Hematopoietic multipotent progenitor cell treated with erythropoietin and hydrocortisone succinate and interleukin-3 and kit ligand, for 15 days (in vitro differentiated cells): Measurements from ENCODE around the gene SDC1.

Experiments used
- DNase-seq: peaks from one replicate; pipeline ENCODE4 v3.0.0-alpha.2; 2015; ENCODE audit warnings: low spot score

The SDC1 gene

DNA sequence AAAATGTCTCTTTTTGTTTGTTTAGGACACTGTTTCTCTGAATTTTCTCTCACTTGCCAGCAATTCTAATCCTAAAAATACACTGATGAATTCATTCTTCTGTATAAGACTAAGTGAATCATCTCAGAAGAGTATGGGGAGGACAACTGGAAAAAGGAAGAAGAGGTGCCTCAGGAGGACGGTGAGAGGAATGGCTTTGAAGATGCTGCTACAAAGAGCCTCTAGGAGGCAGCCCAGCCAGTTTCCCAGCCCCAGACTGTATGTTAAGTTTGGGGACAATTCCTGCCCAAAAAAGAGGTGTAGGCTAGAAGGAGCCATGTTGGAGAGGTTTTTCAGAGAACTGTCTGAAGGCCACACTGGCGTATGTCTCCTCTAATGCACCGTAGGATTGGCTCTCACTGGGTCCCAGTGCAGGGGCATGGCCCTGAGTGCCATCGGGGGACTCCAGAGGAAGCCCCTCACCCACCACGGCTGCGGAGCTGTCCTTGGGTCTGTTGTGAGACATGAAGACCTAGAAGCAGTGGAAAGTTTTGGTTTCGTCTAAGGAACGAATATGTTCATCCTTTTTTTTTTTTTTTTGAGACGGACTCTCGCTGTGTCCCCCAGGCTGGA lies 3.1 kb upstream of the SDC1 start:
- no peak for DNase-seq

- no peak for DNase-seq
Measured at GRCh38 chr2:20226152-20226545, 1.2 kb upstream of the SDC1 start.

DNA sequence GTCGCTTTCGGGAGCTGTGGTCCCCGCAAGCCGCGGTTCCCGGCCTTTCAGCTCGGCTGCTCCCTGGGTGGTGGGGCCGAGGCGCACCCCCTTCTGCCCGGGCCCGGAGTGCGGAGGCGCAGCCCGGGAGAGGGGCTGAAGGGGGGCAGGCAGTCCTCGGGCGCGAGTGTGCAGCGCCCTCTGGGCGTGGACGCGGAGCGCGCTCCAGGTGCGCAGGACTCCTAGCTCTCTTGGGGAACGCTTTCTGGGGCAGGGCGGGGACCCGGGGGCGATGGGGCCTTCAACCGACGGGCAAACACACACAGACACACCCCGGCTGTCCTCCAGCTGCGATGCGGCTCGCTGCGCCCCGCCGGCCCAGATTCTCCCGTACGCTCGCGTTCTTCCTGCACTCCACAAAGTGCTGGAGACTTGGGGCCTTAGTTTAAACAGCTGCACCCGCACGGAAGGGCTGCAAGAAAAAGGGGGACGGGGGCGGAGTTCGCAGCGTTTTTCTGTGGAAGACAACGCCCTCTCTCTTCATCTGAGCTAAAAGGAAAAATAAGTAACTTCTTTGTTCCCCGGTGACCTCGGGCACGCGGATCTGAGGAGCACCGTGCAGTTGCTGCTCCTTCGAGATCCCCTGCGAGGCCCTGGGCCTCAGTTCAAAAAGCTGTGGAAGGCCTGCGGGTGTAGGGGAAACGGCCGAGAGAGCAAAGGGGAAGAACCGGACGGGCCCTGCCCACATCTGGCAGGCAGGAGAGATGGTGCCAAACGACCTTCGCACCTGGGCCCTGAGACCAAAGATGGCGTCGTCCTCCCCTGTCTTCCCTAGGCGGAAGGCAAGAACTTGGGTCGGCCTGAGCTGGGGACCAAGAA lies 593 bp upstream of the SDC1 start:
- no peak for DNase-seq

- no peak for DNase-seq
Measured at GRCh38 chr2:20224164-20224715, 690 bp downstream of the SDC1 start.

- DNase-seq: no peak
Measured at GRCh38 chr2:20223407-20224163, 1.3 kb downstream of the SDC1 start.

GRCh38 chr2:20222769-20223406 lies 2.0 kb downstream of the SDC1 start:
- DNase-seq: no peak

DNA sequence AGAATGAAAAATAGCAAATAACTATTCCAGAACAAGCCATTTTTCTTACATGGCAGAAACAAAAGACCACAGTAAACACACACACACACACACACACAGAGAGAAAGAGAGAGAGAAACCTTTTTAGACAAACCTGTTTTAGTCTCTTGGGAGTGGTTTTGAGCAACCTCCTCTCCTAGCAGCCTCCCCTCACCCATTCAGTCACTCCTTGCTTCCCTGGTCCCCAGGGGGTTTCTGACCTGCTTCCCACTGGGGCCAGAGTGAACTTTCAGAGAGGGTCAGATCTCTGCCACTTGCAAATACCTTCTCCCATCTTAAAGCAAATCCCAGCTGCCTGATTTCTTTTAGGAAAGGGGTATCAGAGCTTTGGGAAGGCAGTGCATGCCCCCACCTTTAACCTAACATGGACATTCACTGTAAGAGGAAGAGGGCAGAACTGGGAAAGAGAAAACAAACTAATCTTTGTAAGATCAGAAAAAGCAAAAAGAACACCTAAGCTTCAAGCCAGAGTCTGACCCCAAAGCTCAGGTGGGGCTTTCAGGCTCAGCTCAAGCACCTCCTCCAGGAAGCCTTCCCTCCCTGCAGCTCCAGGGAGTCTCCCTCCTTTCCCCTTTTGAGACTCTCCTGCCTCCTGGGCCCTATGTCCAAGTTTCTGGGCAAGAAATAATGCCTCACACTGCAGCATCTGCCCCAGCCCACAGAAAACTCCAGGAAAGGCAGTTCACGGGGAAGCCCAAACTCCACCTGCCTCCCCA lies 2.7 kb downstream of the SDC1 start:
- no peak for DNase-seq

DNA sequence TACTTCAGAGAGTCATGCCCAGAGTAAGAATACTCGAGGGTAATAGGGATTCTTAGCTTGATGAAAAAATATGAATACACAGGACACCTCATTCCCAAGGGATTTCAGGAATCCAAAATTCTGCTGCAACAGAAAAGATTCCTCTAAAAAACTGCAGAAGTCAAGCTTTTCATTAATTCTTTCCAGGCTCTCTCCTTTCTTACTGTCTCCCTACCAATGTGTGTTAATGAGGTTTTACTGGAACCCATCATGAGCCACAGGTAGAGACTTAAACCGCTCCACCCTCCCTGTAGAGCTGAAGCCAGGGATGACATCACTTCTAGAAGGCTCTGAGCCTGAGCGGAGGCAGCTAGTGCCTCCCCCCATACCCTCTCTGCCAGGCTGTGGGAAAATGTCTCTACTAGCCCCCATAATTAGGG lies 3.4 kb downstream of the SDC1 start:
- no peak for DNase-seq

DNA sequence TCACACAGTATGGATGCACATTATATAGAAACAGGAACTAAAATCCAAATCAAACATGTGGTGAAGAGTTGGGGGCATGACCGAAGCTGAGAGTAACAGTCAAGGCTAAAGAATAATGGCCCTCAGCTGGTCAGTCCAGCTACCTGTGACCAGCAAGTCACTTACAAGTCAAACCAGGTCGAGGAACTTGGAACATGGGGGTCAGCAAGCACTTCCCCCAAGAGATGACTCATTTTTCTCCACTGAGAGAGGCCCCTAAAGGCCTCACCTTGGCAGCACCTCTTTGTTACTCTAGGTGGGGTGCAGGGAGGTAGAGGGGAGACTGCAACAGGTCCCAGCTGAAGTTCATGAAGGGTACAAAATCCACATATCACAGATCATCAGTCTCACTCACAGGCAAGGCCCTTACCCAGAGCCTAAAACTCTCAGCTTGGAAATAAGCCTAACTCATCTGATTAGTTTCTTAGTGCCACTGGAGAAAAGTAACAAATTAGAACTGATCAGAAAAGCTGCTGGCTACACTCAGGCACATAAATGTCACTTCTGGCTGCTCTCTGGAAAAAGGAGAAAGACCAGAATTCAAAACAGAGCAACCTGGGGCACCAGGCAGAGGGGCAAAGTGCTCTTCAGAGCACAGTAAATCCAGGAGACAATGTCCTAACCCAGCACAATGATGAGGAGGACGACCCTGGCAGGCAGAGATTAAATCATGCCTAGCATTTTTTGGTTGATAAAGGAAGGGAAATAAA lies 4.0 kb downstream of the SDC1 start:
- DNase-seq: no peak

GRCh38 chr2:20219763-20220380 lies 5.1 kb downstream of the SDC1 start:
- no peak for DNase-seq

DNA sequence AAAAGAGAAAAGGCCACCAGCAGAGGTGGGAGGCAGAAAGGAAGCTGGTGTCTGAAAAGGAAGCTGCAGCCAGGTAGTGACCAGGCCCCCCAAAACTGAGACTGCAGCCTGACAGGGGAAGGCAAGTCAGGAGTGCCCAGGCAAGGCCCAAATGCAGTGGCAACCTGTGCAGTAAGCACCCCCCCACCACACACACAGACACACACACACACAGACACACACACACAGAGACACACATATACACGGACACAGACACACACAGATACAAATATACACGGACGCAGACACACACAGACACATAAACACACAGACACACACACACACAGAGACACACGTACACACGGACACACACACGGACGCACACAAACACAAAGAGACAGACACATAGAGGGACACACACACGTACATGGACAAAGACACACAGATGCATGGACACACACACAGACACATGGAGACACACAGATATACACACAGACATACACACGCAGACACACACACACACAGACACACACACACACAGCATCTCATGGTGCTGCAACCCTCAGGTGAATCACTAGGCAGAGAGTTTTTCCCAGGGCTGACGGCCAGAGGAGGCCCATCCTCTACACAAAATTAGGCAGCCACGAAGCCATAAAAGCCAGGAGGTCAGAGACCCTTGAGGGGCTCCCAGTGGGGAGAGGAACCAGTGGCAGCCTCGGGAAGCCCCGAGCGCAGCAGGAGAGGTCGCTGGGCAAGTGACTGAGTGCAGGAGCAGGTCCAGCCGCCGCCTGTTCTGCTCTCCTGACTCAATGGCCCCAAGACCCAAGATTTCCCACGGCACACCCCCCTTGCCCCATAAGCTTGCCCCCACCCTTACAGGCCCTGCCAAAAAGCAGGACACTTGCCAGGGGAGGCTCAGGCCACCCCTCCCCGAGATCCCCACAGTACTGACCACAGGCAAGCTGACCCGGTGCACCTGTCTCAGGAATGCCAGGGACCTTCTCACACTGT lies 6.3 kb downstream of the SDC1 start:
- DNase-seq: no peak

GRCh38 chr2:20217041-20217970 lies 7.6 kb downstream of the SDC1 start:
- DNase-seq: no peak

- no peak for DNase-seq
Measured at GRCh38 chr2:20216130-20217025, 8.6 kb downstream of the SDC1 start.

DNA sequence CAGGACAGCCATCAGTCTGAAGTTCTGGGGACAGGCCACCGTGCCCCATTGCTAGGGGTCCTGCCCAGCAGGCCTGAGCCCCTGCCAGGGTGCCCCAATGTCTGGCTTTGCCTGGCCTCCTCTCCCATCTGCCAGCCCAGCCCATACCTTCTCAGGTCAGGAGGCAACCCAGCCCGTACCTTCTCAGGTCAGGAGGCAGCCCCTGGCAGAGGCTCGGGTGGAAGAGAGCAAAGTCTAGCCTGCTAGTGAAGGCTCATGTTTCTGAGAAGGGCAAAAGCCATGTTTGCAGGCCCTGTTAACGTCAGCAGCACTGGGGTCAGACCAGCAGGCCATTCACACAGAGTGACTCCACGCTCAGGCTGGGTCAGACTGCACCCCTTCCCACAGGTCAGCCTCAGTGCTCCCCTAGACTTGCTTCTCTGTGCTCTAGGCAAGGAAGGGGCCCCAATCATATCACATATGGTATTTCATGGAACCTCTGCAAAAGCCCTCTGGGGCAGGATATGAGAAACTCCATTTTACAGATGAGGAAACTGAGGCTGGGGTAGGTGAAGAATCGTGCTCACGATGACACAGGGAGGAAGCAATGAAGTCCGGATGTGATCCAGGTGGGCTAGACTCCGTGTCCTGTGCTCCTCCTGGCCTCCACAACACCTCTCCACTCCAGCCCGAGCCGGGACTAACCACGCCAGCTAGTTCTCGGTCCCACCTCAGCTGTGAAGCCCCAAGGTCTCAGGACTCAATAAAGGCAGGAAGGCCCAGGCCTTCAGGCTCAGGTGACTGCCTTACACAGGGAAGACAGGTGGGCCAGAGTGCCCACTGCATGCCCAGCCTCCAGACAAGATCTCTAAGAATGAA lies 9.5 kb downstream of the SDC1 start:
- no peak for DNase-seq

- DNase-seq: no peak
Measured at GRCh38 chr2:20214566-20215182, 10.3 kb downstream of the SDC1 start.
